HL-60/S4 treated with phorbol 12-myristate 13-acetate at 8.2 ng/mL for 4 days and 3 days (cell line): ENCODE measurements around the gene CRLF1.

ENCODE experiments used
- in situ Hi-C: fragments of 300-500 bp; cut with MboI; formaldehyde crosslinking; loops from 2 replicates; pipeline ENCODE4 v1.15.0; 2022; ENCODE audit warnings: low sequenced_read_pairs

The CRLF1 gene

GRCh38 chr19:18559685-18560084 lies 46.9 kb downstream of the CRLF1 start:
- in situ Hi-C loops: no loop called here

GRCh38 chr19:18558604-18559003 lies 48.0 kb downstream of the CRLF1 start:
- in situ Hi-C loops: no loop called here

- in situ Hi-C loops: no loop called here
Observed at GRCh38 chr19:18558202-18558555, 48.4 kb downstream of the CRLF1 start.

GRCh38 chr19:18557411-18558201 lies 49.0 kb downstream of the CRLF1 start, which contains the start of gene KXD1:
KXD1 (plus strand) TSS chr19:18557870; CDS start chr19:18562057, 4,187 bp downstream.
- in situ Hi-C loops: no loop called here

- in situ Hi-C loops: no loop called here
Observed at GRCh38 chr19:18551631-18552030, 55.0 kb downstream of the CRLF1 start.

- in situ Hi-C loops: no loop called here
Observed at GRCh38 chr19:18543814-18544475, 62.7 kb downstream of the CRLF1 start.
